Measurements from ENCODE around the gene SLC9A9. TPM values are rescaled to one million over a fixed set of nuclear protein-coding genes. Genes with fewer than 3 reads are reported as not detected.

Gene SLC9A9
- total RNA-seq, 4 donors from 2014 or later: 1.7 to 8.2 (median 3.6) TPM

- H3K9me3 ChIP-seq: no peaks in the 10 kb centered on the region
- TF ChIP-seq POLR2A (IDR thresholded peaks at IDR 0.05): no peak
- TF ChIP-seq, protein P1, sequence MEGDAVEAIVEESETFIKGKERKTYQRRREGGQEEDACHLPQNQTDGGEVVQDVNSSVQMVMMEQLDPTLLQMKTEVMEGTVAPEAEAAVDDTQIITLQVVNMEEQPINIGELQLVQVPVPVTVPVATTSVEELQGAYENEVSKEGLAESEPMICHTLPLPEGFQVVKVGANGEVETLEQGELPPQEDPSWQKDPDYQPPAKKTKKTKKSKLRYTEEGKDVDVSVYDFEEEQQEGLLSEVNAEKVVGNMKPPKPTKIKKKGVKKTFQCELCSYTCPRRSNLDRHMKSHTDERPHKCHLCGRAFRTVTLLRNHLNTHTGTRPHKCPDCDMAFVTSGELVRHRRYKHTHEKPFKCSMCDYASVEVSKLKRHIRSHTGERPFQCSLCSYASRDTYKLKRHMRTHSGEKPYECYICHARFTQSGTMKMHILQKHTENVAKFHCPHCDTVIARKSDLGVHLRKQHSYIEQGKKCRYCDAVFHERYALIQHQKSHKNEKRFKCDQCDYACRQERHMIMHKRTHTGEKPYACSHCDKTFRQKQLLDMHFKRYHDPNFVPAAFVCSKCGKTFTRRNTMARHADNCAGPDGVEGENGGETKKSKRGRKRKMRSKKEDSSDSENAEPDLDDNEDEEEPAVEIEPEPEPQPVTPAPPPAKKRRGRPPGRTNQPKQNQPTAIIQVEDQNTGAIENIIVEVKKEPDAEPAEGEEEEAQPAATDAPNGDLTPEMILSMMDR (IDR thresholded peaks at IDR 0.05 in 4 of 5, conservative IDR thresholded peaks at IDR 0.05 in 1 of 5): no peak
- no peak overlapping the region for H3K4me3 ChIP-seq
- ATAC-seq (no peak), DNase-seq (no peak)
- H3K27me3 ChIP-seq: no peaks in the 10 kb centered on the region
- intact Hi-C loops (cut with DNase I; ENCODE audit: low total_unique reads): no loop called here
- H3K4me1 ChIP-seq: no peaks in the 10 kb centered on the region
- H3K27ac ChIP-seq: no peak overlapping the region
- H3K36me3 ChIP-seq: no peaks in the 10 kb centered on the region
- in situ Hi-C loops (cut with MboI; ENCODE audit: low sequenced_read_pairs in 4 of 4): no loop called here
Measured at GRCh38 chr3:143712522-143712921, 135.7 kb downstream of the SLC9A9 start.

- Histone ChIP-seq H3K27me3 (no peaks in the 10 kb centered on the region), H3K27ac (no peak overlapping the region), H3K36me3 (no peaks in the 10 kb centered on the region), H3K9me3 (no peaks in the 10 kb centered on the region), H3K4me1 (no peaks in the 10 kb centered on the region), H3K4me3 (no peak overlapping the region)
- ATAC-seq: no peak
- intact Hi-C loops (cut with DNase I; ENCODE audit: low total_unique reads): no loop called here
- no peak for TF ChIP-seq POLR2A (IDR thresholded peaks at IDR 0.05)
- TF ChIP-seq, protein P1 (IDR thresholded peaks at IDR 0.05 in 4 of 5, conservative IDR thresholded peaks at IDR 0.05 in 1 of 5): no peak
- in situ Hi-C loops (cut with MboI; ENCODE audit: low sequenced_read_pairs in 4 of 4): no loop called here
- no peak for DNase-seq
Measured at GRCh38 chr3:143707848-143708247, 140.4 kb downstream of the SLC9A9 start.

GRCh38 chr3:143700431-143700975 lies 147.8 kb downstream of the SLC9A9 start:
- TF ChIP-seq, protein P1 (IDR thresholded peaks at IDR 0.05 in 4 of 5, conservative IDR thresholded peaks at IDR 0.05 in 1 of 5): no peak
- TF ChIP-seq POLR2A (IDR thresholded peaks at IDR 0.05): no peak
- Histone ChIP-seq H3K27me3 (no peaks in the 10 kb centered on the region), H3K36me3 (no peaks in the 10 kb centered on the region), H3K4me1 (no peaks in the 10 kb centered on the region), H3K9me3 (no peaks in the 10 kb centered on the region), H3K27ac (no peak overlapping the region), H3K4me3 (no peak overlapping the region)
- DNase-seq (no peak), ATAC-seq (no peak)
- intact Hi-C loops (cut with DNase I; ENCODE audit: low total_unique reads): no loop called here
- in situ Hi-C loops (cut with MboI; ENCODE audit: low sequenced_read_pairs in 4 of 4): no loop called here

DNA sequence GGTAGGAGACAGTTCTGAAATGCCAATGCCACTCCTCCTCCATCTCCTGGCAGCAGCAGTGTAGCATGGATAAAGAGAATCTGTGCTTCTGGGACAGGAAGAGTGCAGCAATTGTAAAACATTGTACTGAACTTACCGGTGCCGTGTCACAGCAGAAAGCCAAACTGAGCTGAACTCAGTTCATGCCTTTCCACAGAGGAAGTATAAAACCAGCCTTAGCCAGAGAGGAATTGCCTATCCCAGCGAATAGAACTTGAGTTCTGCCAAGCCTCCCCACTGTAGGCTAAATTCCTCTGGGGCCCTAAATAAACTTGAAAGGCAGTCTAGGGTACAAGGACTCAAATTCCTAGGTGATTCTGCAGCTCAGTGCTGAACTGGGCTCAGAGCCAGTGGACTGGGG lies 148.8 kb downstream of the SLC9A9 start:
- TF ChIP-seq POLR2A (IDR thresholded peaks at IDR 0.05): no peak
- TF ChIP-seq, protein P1 (IDR thresholded peaks at IDR 0.05 in 4 of 5, conservative IDR thresholded peaks at IDR 0.05 in 1 of 5): no peak
- in situ Hi-C loops (cut with MboI; ENCODE audit: low sequenced_read_pairs in 4 of 4): no loop called here
- no peaks in the 10 kb centered on the region for H3K4me1 ChIP-seq

More for the DNA sequence above, 148.8 kb downstream of the SLC9A9 start:
- no peak overlapping the region for H3K27ac ChIP-seq
- no peaks in the 10 kb centered on the region for H3K27me3 ChIP-seq
- H3K36me3 ChIP-seq: no peaks in the 10 kb centered on the region
- intact Hi-C loops (cut with DNase I; ENCODE audit: low total_unique reads): no loop called here
- no peak overlapping the region for H3K4me3 ChIP-seq
- DNase-seq (no peak), ATAC-seq (no peak)
- H3K9me3 ChIP-seq: no peaks in the 10 kb centered on the region
